GM19463 (cell line): Measurements from ENCODE around the gene KLHL4.
"Not testable (repeated sequence)": the region's sequence is repeated elsewhere in the genome, so short reads cannot be mapped to it uniquely, and the experiment has no call there.

Source experiments
- ATAC-seq: cut with Tn5 transposase; IDR thresholded peaks from one replicate; pipeline ENCODE4 v1.9.1; 2021; ENCODE audit warnings: mild to moderate bottlenecking, moderate library complexity; ENCODE audit not compliant: unreplicated experiment

The KLHL4 gene

GRCh38 chrX:87517571-87518141 lies at the start of gene KLHL4:
KLHL4 (plus strand) TSS chrX:87517802; CDS start chrX:87517894, 92 bp downstream.
- ATAC-seq, result no peak

- ATAC-seq, result no peak
Observed at GRCh38 chrX:87468941-87469340, 48.7 kb upstream of the KLHL4 start.

- ATAC-seq, result no peak
Observed at GRCh38 chrX:87475793-87476192, 41.8 kb upstream of the KLHL4 start.

- ATAC-seq, result not testable (repeated sequence)
Observed at GRCh38 chrX:87478703-87479102, 38.9 kb upstream of the KLHL4 start.

GRCh38 chrX:87489071-87489470 lies 28.5 kb upstream of the KLHL4 start:
- ATAC-seq, result no peak

- no peak for ATAC-seq
Observed at GRCh38 chrX:87515836-87516235, 1.8 kb upstream of the KLHL4 start.

GRCh38 chrX:87516717-87517121 lies 883 bp upstream of the KLHL4 start:
- ATAC-seq, result no peak

- no peak for ATAC-seq
Observed at GRCh38 chrX:87518504-87518903, 902 bp downstream of the KLHL4 start.

- no peak for ATAC-seq
Observed at GRCh38 chrX:87525771-87526229, 8.2 kb downstream of the KLHL4 start.

GRCh38 chrX:87526281-87526680 lies 8.7 kb downstream of the KLHL4 start:
- ATAC-seq, result no peak

- ATAC-seq, result no peak
Observed at GRCh38 chrX:87528487-87528886, 10.9 kb downstream of the KLHL4 start.

GRCh38 chrX:87571964-87572363 lies 54.4 kb downstream of the KLHL4 start:
- no peak for ATAC-seq

- no peak for ATAC-seq
Observed at GRCh38 chrX:87572901-87573300, 55.3 kb downstream of the KLHL4 start.

GRCh38 chrX:87578978-87579377 lies 61.4 kb downstream of the KLHL4 start:
- ATAC-seq, result no peak

GRCh38 chrX:87580862-87581261 lies 63.3 kb downstream of the KLHL4 start:
- no peak for ATAC-seq

- ATAC-seq, result no peak
Observed at GRCh38 chrX:87582453-87582852, 64.9 kb downstream of the KLHL4 start.

- ATAC-seq, result no peak
Observed at GRCh38 chrX:87583679-87584078, 66.1 kb downstream of the KLHL4 start.

- ATAC-seq, result no peak
Observed at GRCh38 chrX:87616371-87616770, 98.8 kb downstream of the KLHL4 start.

- no peak for ATAC-seq
Observed at GRCh38 chrX:87621697-87622096, 104.1 kb downstream of the KLHL4 start.

- ATAC-seq, result no peak
Observed at GRCh38 chrX:87626996-87627395, 109.4 kb downstream of the KLHL4 start.

GRCh38 chrX:87634361-87634760 lies 116.8 kb downstream of the KLHL4 start:
- ATAC-seq, result no peak

- no peak for ATAC-seq
Observed at GRCh38 chrX:87636533-87636932, 118.9 kb downstream of the KLHL4 start.

GRCh38 chrX:87641439-87641838 lies 123.8 kb downstream of the KLHL4 start:
- ATAC-seq, result not testable (repeated sequence)
